Progenitor cell of endocrine pancreas (in vitro differentiated cells): Measurements from ENCODE around the gene ELOA. TPM values are rescaled to one million over a fixed set of nuclear protein-coding genes. Genes with fewer than 3 reads are reported as not detected.
"Not testable (repeated sequence)": the region's sequence is repeated elsewhere in the genome, so short reads cannot be mapped to it uniquely, and the experiment has no call there.

ENCODE experiments used
- DNase-seq: peaks from one replicate; pipeline ENCODE4 v3.0.0; 2021; ENCODE audit warnings: low spot score; ENCODE audit not compliant: unreplicated experiment
- H3K27ac Mint-ChIP-seq: 2 replicates; pipeline ENCODE4 v1.8.0; 2021; ENCODE audit warnings: mild to moderate bottlenecking, moderate library complexity, mixed read lengths
- H3K27me3 Mint-ChIP-seq: 2 replicates; pipeline ENCODE4 v1.8.0; 2021; ENCODE audit warnings: mixed read lengths
- H3K36me3 Mint-ChIP-seq: 2 replicates; pipeline ENCODE4 v1.8.0; 2022; ENCODE audit warnings: mixed read lengths; ENCODE audit not compliant: insufficient read depth
- H3K4me1 Mint-ChIP-seq: 2 replicates; pipeline ENCODE4 v1.8.0; 2021; ENCODE audit warnings: low read depth, mixed read lengths
- H3K4me3 Mint-ChIP-seq: 2 replicates; pipeline ENCODE4 v1.8.0; 2021; ENCODE audit warnings: low read depth, mild to moderate bottlenecking, moderate library complexity, mixed read lengths
- H3K9me3 Mint-ChIP-seq: 2 replicates; pipeline ENCODE4 v1.8.0; 2021; ENCODE audit warnings: low read depth, mixed read lengths
- CTCF ChIP-seq: fragments of 200-600 bp; sonication (generic); IDR thresholded peaks from one replicate; pipeline ENCODE4 v1.5.0; 2021; ENCODE audit warnings: antibody characterized with exemption, mild to moderate bottlenecking; ENCODE audit not compliant: unreplicated experiment
- total RNA-seq: library from RNA; stranded (reverse); gene quantifications from 2 replicates; pipeline ENCODE4 v1.2.1, GENCODE V29; 2021

ELOA gene
- total RNA-seq, 1 donor from 2014 or later = 37.5 TPM

- H3K4me1 Mint-ChIP-seq = peaks cover 11% of the 10 kb centered on the region
- TF ChIP-seq CTCF = no peak
- peaks cover 6% of the 10 kb centered on the region for H3K36me3 Mint-ChIP-seq
- H3K27me3 Mint-ChIP-seq = no peaks in the 10 kb centered on the region
- no peak for DNase-seq
- peak overlapping the region; percentile 59 for H3K27ac Mint-ChIP-seq
- no peaks in the 10 kb centered on the region for H3K9me3 Mint-ChIP-seq
- H3K4me3 Mint-ChIP-seq = peak overlapping the region; percentile 26
Measured at GRCh38 chr1:23793018-23793781, 49.9 kb downstream of the ELOA start.

DNA sequence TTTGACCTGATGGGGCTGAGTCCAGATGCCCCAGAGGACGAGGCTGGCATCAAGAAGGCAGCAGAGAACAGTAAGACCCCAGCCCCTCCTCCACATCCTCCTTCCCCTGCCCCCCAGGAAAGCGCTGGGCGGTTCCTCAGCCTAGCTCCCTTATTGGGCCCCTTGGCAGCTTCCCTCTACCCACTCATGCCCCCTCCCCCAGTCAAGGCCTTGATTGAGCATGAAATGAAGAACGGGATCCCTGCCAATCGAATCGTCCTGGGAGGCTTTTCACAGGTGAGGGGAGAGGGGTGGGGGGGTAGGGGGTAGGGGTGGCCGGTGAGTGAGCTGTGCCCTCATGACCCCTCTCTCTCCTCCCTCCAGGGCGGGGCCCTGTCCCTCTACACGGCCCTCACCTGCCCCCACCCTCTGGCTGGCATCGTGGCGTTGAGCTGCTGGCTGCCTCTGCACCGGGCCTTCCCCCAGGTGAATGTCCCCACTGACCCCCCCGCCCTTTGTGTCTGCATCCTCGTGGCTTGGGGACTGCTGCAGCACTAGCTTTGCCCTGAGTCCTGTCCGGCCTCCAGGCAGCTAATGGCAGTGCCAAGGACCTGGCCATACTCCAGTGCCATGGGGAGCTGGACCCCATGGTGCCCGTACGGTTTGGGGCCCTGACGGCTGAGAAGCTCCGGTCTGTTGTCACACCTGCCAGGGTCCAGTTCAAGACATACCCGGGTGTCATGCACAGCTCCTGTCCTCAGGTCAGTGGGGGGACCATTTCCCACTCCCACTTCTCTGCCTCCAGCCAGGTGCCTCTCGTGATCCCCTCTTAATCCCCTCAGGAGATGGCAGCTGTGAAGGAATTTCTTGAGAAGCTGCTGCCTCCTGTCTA lies 50.8 kb downstream of the ELOA start:
- no peak for DNase-seq
- no peak overlapping the region for H3K27ac Mint-ChIP-seq
- TF ChIP-seq CTCF = no peak
- H3K27me3 Mint-ChIP-seq = no peaks in the 10 kb centered on the region
- no peak overlapping the region for H3K4me3 Mint-ChIP-seq
- peaks cover 6% of the 10 kb centered on the region for H3K36me3 Mint-ChIP-seq
- H3K4me1 Mint-ChIP-seq = peaks cover 14% of the 10 kb centered on the region
- H3K9me3 Mint-ChIP-seq = no peaks in the 10 kb centered on the region

GRCh38 chr1:23794732-23795182 lies 51.5 kb downstream of the ELOA start:
- H3K27me3 Mint-ChIP-seq, H3K36me3 Mint-ChIP-seq, DNase-seq, H3K27ac Mint-ChIP-seq, H3K4me3 Mint-ChIP-seq, H3K9me3 Mint-ChIP-seq: not testable (repeated sequence)
- peaks cover 18% of the 10 kb centered on the region for H3K4me1 Mint-ChIP-seq

DNA sequence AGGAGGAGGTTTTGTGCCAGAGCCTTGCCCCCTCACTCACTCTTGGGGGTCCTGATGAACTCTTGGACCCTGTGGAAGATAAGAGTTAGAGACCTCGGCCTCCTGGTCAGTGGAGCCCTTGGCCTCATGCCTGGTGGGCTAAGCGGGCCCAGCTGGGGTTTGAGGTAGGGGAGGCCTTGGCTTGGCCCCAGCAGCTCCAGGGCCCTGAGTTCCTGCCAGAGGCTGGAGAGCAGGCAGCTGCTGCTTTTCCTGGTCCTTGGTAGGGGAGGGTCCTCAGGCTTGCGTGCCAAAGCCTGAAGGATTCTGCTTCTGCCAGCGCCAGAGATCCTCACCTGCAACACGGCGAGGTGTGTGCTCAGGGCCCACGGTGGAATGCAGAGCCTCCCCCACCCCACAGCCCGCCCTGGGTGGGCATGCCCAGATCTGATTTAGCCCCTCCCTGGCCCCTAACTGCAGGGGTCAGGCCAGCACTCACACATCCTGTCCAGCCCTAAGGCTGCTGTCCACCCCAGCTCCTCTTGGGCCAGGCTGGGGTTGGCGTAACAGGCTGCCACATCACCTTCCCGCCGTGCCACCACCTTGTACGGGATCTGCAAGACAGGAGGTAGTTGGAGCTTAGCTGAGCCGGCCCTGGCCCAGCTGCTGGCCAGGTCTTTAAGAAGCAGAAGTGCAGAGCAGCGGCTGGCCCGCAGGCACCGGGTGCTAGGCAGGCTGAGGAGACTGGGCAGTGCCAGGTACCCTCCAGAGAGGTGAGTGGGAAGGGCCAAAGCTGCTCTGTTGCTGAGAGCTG lies 52.6 kb downstream of the ELOA start:
- H3K27ac Mint-ChIP-seq = no peak overlapping the region
- no peaks in the 10 kb centered on the region for H3K27me3 Mint-ChIP-seq
- H3K9me3 Mint-ChIP-seq = no peaks in the 10 kb centered on the region
- peaks cover 6% of the 10 kb centered on the region for H3K36me3 Mint-ChIP-seq
- no peak for DNase-seq
- TF ChIP-seq CTCF = no peak
- peaks cover 16% of the 10 kb centered on the region for H3K4me1 Mint-ChIP-seq
- H3K4me3 Mint-ChIP-seq = no peak overlapping the region

DNA sequence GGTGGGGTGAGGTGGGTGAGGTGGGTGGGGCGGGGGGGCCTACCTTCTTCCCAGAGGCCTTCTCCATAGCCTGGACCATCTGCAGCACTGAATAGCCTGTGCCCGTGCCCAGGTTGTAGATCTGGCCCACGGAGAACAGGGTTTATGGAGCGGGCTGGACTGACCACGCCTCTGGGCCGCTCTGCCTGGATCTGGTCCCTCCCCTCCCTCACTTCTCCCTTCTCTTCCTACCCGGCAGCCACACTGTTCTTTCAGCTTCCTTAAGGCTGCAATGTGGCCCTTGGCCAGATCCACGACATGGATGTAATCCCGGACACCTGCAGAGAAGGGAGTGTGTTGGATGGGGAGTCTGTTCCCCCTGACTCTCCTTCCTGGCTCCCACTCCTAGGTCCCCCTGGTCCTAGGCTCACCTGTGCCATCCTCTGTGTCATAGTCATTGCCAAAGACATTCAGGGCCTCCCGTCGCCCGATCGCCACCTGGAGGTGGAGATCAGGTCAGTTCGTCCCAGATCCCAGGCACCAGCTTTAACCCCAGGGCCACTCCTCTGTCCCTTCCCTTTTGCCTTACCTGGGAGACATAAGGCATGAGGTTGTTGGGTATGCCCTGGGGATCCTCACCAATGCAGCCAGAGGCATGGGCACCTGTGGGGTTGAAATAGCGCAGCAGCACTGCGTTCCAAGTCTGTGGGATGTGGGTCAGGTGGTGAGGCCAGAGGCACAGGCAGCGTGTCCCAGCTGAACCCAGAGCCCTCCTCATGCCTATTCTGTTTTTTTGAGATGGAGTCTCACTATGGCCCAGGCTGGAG lies 53.4 kb downstream of the ELOA start:
- Mint-ChIP-seq H3K4me1 (peaks cover 16% of the 10 kb centered on the region), H3K27ac (peak overlapping the region; percentile 41), H3K9me3 (no peaks in the 10 kb centered on the region), H3K4me3 (no peak overlapping the region), H3K27me3 (no peaks in the 10 kb centered on the region), H3K36me3 (peaks cover 6% of the 10 kb centered on the region)
- TF ChIP-seq CTCF = peak; percentile 8
- no peak for DNase-seq
